SK-N-SH treated with all-trans-retinoic acid at 6 μM for 48 hours (cell line): Measurements from ENCODE around the gene PTPN12.

Source experiments
- ATAC-seq: fragments of 200-7000 bp; cut with Tn5 transposase; 3 replicates; pipeline ENCODE4 v1.9.1; 2020; ENCODE audit warnings: mild to moderate bottlenecking, moderate library complexity
- ARNTL ChIP-seq: fragments of 450-650 bp; formaldehyde crosslinking; IDR thresholded peaks from 2 replicates; pipeline ENCODE4 v1.5.0; 2020; ENCODE audit warnings: low read depth, mild to moderate bottlenecking, moderate library complexity, borderline replicate concordance
- BACH2 ChIP-seq: fragments of 250-450 bp; sonication (Bioruptor Pico); IDR thresholded peaks from 2 replicates; pipeline ENCODE4 v1.9.0; 2021; ENCODE audit warnings: mild to moderate bottlenecking, borderline replicate concordance
- CSDC2 ChIP-seq: fragments of 250-450 bp; sonication (Bioruptor Pico); IDR thresholded peaks from 2 replicates; pipeline ENCODE4 v1.5.0; 2020; ENCODE audit warnings: mild to moderate bottlenecking, moderate library complexity
- ESRRG ChIP-seq: fragments of 250-450 bp; sonication (Bioruptor Pico); IDR thresholded peaks from 2 replicates; pipeline ENCODE4 v1.6.1; 2021; ENCODE audit warnings: mild to moderate bottlenecking
- GLIS3 ChIP-seq: fragments of 250-450 bp; sonication (Bioruptor Pico); IDR thresholded peaks from 2 replicates; pipeline ENCODE4 v1.5.0; 2020; ENCODE audit warnings: mild to moderate bottlenecking, moderate library complexity
- ISL1 ChIP-seq: fragments of 250-450 bp; sonication (Bioruptor Pico); IDR thresholded peaks from 2 replicates; pipeline ENCODE4 v2.1.2; 2022; ENCODE audit warnings: mild to moderate bottlenecking, moderate library complexity
- OSR1 ChIP-seq: fragments of 250-450 bp; sonication (Bioruptor Pico); IDR thresholded peaks from 2 replicates; pipeline ENCODE4 v1.8.0; 2022; ENCODE audit warnings: moderate library complexity, mild to moderate bottlenecking, inconsistent platforms
- RARB ChIP-seq: fragments of 250-450 bp; sonication (Bioruptor Pico); IDR thresholded peaks from 2 replicates; pipeline ENCODE4 v1.8.0; 2021; ENCODE audit warnings: mild to moderate bottlenecking, moderate library complexity
- SNAI2 ChIP-seq: fragments of 250-450 bp; sonication (Bioruptor Pico); IDR thresholded peaks from 2 replicates; pipeline ENCODE4 v1.5.0; 2020; ENCODE audit warnings: mild to moderate bottlenecking, moderate library complexity
- TCF4 ChIP-seq: fragments of 250-450 bp; sonication (Bioruptor Pico); IDR thresholded peaks from 2 replicates; pipeline ENCODE4 v1.8.0; 2021; ENCODE audit warnings: mild to moderate bottlenecking, moderate library complexity, borderline replicate concordance
- TOX ChIP-seq: fragments of 250-450 bp; sonication (Bioruptor Pico); IDR thresholded peaks from 2 replicates; pipeline ENCODE4 v1.8.0; 2021; ENCODE audit warnings: mild to moderate bottlenecking, moderate library complexity, borderline replicate concordance
- ZC3H10 ChIP-seq: fragments of 250-450 bp; sonication (Bioruptor Pico); IDR thresholded peaks from 2 replicates; pipeline ENCODE4 v1.5.1; 2021; ENCODE audit warnings: mild to moderate bottlenecking, moderate library complexity
- ZFP3 ChIP-seq: fragments of 250-450 bp; sonication (Bioruptor Pico); IDR thresholded peaks from 2 replicates; pipeline ENCODE4 v1.5.0; 2020; ENCODE audit warnings: mild to moderate bottlenecking, moderate library complexity
- ZFP30 ChIP-seq: fragments of 450-650 bp; formaldehyde crosslinking; IDR thresholded peaks from 2 replicates; pipeline ENCODE4 v1.5.0; 2022; ENCODE audit warnings: mild to moderate bottlenecking, moderate library complexity
- ZNF565 ChIP-seq: fragments of 450-650 bp; formaldehyde crosslinking; conservative IDR thresholded peaks from 2 replicates; pipeline ENCODE4 v1.5.0; 2020; ENCODE audit warnings: low read depth, mild to moderate bottlenecking, moderate library complexity
- ZNF8 ChIP-seq: fragments of 450-650 bp; formaldehyde crosslinking; IDR thresholded peaks from 2 replicates; pipeline ENCODE4 v1.5.0; 2020; ENCODE audit warnings: mild to moderate bottlenecking, moderate library complexity
- TF ChIP-seq, protein P1 (sequence below): fragments of 250-450 bp; sonication (Bioruptor Pico); IDR thresholded peaks from 2 replicates; pipeline ENCODE4 v1.5.0; 2020; ENCODE audit warnings: mild to moderate bottlenecking, moderate library complexity
- TF ChIP-seq, protein P2 (sequence below): fragments of 250-450 bp; sonication (Bioruptor Pico); IDR thresholded peaks from 2 replicates; pipeline ENCODE4 v1.5.1; 2020; ENCODE audit warnings: low read depth, mild to moderate bottlenecking, moderate library complexity
- TF ChIP-seq, protein P3 (sequence below): fragments of 250-450 bp; sonication (Bioruptor Pico); IDR thresholded peaks from 2 replicates; pipeline ENCODE4 v1.8.0; 2020; ENCODE audit warnings: mild to moderate bottlenecking, moderate library complexity, borderline replicate concordance
- TF ChIP-seq, protein P4 (sequence below): fragments of 250-450 bp; sonication (Bioruptor Pico); IDR thresholded peaks from 2 replicates; pipeline ENCODE4 v1.8.0; 2021; ENCODE audit warnings: low read depth, mild to moderate bottlenecking, moderate library complexity, borderline replicate concordance
- TF ChIP-seq, protein P5 (sequence below): fragments of 250-450 bp; sonication (Bioruptor Pico); IDR thresholded peaks from 2 replicates; pipeline ENCODE4 v1.5.1; 2021; ENCODE audit warnings: mild to moderate bottlenecking, moderate library complexity

Gene PTPN12

DNA sequence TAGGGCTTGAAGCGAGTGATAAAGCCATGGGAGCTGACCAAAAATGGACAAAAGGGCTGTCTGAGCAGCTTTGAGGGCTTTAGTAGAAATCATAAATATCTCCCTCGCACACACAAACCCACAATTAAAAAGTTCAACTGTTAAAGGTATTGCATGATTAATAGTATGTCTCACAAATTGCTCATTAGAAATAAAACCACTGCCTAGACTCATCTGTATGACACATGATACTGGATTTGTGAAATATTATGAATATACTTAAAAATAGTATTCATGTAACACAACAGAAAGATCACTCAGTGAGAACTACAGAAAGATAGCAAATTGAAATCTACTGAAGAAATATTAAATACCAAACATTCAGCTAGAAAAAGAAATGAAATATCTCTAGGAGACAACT is 11.9 kb upstream of the PTPN12 start:
- TF ChIP-seq RARB (CRISPR knock-in tag) (no peak), TCF4 (no peak), OSR1 (CRISPR knock-in tag) (no peak)
- TF ChIP-seq, protein P1, sequence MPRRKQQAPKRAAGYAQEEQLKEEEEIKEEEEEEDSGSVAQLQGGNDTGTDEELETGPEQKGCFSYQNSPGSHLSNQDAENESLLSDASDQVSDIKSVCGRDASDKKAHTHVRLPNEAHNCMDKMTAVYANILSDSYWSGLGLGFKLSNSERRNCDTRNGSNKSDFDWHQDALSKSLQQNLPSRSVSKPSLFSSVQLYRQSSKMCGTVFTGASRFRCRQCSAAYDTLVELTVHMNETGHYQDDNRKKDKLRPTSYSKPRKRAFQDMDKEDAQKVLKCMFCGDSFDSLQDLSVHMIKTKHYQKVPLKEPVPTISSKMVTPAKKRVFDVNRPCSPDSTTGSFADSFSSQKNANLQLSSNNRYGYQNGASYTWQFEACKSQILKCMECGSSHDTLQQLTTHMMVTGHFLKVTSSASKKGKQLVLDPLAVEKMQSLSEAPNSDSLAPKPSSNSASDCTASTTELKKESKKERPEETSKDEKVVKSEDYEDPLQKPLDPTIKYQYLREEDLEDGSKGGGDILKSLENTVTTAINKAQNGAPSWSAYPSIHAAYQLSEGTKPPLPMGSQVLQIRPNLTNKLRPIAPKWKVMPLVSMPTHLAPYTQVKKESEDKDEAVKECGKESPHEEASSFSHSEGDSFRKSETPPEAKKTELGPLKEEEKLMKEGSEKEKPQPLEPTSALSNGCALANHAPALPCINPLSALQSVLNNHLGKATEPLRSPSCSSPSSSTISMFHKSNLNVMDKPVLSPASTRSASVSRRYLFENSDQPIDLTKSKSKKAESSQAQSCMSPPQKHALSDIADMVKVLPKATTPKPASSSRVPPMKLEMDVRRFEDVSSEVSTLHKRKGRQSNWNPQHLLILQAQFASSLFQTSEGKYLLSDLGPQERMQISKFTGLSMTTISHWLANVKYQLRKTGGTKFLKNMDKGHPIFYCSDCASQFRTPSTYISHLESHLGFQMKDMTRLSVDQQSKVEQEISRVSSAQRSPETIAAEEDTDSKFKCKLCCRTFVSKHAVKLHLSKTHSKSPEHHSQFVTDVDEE (CRISPR knock-in tag) = no peak
- TF ChIP-seq, protein P2, sequence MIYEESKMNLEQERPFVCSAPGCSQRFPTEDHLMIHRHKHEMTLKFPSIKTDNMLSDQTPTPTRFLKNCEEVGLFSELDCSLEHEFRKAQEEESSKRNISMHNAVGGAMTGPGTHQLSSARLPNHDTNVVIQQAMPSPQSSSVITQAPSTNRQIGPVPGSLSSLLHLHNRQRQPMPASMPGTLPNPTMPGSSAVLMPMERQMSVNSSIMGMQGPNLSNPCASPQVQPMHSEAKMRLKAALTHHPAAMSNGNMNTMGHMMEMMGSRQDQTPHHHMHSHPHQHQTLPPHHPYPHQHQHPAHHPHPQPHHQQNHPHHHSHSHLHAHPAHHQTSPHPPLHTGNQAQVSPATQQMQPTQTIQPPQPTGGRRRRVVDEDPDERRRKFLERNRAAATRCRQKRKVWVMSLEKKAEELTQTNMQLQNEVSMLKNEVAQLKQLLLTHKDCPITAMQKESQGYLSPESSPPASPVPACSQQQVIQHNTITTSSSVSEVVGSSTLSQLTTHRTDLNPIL = no peak
- ATAC-seq = no peak

DNA sequence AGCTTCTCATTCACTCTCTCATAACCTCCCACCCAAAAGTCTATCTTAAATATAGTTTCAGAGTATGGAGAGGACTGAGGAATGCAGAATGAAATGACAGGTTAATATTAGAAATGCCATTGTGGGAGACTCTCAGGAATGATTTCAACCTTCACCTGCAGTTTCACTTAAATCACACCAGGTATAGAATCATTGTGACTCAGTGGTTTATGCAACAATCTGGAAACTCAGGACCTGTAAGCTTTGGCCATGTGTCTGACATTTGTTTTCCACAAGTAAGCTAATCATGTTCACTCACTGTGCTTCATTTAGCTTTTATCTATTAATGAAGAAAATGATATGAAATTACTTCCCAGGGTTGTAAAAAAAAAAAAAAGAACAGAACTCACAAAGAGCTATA is 8.7 kb upstream of the PTPN12 start:
- no peak for ATAC-seq
- no peak for TF ChIP-seq BACH2 (CRISPR knock-in tag)
- TF ChIP-seq, protein P3, sequence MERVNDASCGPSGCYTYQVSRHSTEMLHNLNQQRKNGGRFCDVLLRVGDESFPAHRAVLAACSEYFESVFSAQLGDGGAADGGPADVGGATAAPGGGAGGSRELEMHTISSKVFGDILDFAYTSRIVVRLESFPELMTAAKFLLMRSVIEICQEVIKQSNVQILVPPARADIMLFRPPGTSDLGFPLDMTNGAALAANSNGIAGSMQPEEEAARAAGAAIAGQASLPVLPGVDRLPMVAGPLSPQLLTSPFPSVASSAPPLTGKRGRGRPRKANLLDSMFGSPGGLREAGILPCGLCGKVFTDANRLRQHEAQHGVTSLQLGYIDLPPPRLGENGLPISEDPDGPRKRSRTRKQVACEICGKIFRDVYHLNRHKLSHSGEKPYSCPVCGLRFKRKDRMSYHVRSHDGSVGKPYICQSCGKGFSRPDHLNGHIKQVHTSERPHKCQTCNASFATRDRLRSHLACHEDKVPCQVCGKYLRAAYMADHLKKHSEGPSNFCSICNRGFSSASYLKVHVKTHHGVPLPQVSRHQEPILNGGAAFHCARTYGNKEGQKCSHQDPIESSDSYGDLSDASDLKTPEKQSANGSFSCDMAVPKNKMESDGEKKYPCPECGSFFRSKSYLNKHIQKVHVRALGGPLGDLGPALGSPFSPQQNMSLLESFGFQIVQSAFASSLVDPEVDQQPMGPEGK (CRISPR knock-in tag) = no peak
- TF ChIP-seq TCF4 = no peak
- TF ChIP-seq, protein P2 = no peak
- no peak for TF ChIP-seq ISL1
- TF ChIP-seq ZNF8 (CRISPR knock-in tag) = no peak
- TF ChIP-seq, protein P4, sequence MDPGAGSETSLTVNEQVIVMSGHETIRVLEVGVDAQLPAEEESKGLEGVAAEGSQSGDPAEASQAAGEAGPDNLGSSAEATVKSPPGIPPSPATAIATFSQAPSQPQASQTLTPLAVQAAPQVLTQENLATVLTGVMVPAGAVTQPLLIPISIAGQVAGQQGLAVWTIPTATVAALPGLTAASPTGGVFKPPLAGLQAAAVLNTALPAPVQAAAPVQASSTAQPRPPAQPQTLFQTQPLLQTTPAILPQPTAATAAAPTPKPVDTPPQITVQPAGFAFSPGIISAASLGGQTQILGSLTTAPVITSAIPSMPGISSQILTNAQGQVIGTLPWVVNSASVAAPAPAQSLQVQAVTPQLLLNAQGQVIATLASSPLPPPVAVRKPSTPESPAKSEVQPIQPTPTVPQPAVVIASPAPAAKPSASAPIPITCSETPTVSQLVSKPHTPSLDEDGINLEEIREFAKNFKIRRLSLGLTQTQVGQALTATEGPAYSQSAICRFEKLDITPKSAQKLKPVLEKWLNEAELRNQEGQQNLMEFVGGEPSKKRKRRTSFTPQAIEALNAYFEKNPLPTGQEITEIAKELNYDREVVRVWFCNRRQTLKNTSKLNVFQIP (CRISPR knock-in tag) = no peak
- TF ChIP-seq, protein P5, sequence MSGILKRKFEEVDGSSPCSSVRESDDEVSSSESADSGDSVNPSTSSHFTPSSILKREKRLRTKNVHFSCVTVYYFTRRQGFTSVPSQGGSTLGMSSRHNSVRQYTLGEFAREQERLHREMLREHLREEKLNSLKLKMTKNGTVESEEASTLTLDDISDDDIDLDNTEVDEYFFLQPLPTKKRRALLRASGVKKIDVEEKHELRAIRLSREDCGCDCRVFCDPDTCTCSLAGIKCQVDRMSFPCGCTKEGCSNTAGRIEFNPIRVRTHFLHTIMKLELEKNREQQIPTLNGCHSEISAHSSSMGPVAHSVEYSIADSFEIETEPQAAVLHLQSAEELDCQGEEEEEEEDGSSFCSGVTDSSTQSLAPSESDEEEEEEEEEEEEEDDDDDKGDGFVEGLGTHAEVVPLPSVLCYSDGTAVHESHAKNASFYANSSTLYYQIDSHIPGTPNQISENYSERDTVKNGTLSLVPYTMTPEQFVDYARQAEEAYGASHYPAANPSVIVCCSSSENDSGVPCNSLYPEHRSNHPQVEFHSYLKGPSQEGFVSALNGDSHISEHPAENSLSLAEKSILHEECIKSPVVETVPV (CRISPR knock-in tag) = no peak
- TF ChIP-seq SNAI2 (CRISPR knock-in tag) = no peak
- TF ChIP-seq ZNF565 (CRISPR knock-in tag) = no peak
- TF ChIP-seq ZFP3 (CRISPR knock-in tag) = no peak
- no peak for TF ChIP-seq RARB (CRISPR knock-in tag)
- TF ChIP-seq ZC3H10 = no peak
- no peak for TF ChIP-seq ESRRG (CRISPR knock-in tag)
- no peak for TF ChIP-seq GLIS3 (CRISPR knock-in tag)
- TF ChIP-seq ARNTL (CRISPR knock-in tag) = no peak
- no peak for TF ChIP-seq TOX (CRISPR knock-in tag)
- no peak for TF ChIP-seq ZFP30 (CRISPR knock-in tag)
- TF ChIP-seq, all 23 proteins: peak for 0

DNA sequence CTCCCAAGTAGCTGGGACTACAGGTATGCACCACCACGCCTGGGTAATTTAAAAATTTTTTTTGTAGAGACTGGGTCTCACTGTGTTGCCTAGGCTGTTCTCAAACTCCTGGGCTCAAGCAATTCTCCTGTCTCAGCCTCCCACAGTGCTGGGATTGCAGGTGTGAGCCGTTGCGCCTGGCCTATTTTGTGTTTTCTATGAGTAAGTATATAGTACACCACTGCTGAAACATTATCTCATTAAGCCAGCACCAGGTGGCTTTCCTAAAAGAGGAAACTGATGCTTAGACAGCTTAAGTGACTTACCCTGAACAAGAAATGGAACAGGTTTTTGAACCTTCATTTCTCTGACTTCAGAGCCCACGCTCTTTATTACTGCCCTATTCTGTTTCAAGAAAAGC is 7.8 kb upstream of the PTPN12 start:
- TF ChIP-seq ESRRG (CRISPR knock-in tag) (no peak), TCF4 (no peak), SNAI2 (CRISPR knock-in tag) (no peak), CSDC2 (no peak), ARNTL (CRISPR knock-in tag) (no peak)
- TF ChIP-seq, protein P2 = no peak
- no peak for ATAC-seq
